ENCODE results near the gene IL10.

- TF ChIP-seq CTCF (conservative IDR thresholded peaks at IDR 0.05; ENCODE audit: low read length) (no peak), EZH2phosphoT487 (IDR thresholded peaks at IDR 0.05; ENCODE audit: borderline replicate concordance) (no peak)
Measured at GRCh38 chr1:206796981-206797402, 24.7 kb upstream of the IL10 start.

All from Loucy (cell line).